D721Med (cell line): ENCODE measurements around the gene ATP1A2.
"Not testable (repeated sequence)": the region's sequence is repeated elsewhere in the genome, so short reads cannot be mapped to it uniquely, and the experiment has no call there.

Experiments
- DNase-seq: peaks from one replicate; pipeline ENCODE4 v3.0.0; 2011; ENCODE audit warnings: low spot score; ENCODE audit not compliant: insufficient read length
- FAIRE-seq: peaks from 2 replicates; lab custom pipeline; 2011; peaks lifted over from hg19 to GRCh38; lab: Jason Lieb, UNC
- TF ChIP-seq, protein P1 (sequence below): IDR thresholded peaks from 2 replicates; pipeline ENCODE4 v1.5.1; 2012; ENCODE audit warnings: mild to moderate bottlenecking, control low read depth; ENCODE audit not compliant: insufficient read depth; ENCODE audit errors: missing control alignments

Gene ATP1A2

DNA sequence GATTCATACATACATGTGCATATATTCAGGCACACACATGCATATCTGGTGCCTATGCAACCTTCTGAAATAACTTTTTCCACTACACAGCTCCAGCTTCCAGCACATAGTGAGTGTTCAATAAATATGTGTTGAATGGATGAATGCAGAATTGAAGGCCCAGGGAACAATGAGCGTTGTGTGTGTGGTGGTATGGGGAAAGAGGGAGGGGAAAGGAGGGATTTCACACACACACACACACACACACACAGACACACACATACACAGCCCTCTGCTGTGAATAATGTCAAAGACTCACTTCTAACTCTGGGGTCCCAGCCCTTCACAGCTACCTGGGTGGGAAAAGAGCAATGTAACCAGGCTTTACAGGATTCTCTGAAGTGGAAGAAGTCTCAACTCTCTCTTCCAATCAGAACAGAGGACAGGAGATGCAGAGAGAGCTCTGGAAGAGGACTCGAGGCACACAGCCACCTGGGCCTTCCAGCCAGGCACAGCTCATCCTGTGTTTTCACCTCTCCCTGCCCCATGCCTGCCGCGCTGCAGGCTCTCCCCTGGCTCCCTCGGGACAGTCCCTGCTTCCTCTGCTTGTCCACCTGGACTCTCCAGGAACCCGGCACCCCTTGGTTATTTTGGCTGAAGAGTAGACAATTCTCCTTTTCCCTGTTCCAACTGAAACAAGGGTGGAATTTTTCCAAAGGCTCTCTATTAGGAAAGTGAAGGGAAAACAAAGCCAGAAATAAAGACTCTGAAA, 11.7 kb upstream of the ATP1A2 start:
- DNase-seq (no peak), FAIRE-seq (no peak)
- TF ChIP-seq, protein P1, sequence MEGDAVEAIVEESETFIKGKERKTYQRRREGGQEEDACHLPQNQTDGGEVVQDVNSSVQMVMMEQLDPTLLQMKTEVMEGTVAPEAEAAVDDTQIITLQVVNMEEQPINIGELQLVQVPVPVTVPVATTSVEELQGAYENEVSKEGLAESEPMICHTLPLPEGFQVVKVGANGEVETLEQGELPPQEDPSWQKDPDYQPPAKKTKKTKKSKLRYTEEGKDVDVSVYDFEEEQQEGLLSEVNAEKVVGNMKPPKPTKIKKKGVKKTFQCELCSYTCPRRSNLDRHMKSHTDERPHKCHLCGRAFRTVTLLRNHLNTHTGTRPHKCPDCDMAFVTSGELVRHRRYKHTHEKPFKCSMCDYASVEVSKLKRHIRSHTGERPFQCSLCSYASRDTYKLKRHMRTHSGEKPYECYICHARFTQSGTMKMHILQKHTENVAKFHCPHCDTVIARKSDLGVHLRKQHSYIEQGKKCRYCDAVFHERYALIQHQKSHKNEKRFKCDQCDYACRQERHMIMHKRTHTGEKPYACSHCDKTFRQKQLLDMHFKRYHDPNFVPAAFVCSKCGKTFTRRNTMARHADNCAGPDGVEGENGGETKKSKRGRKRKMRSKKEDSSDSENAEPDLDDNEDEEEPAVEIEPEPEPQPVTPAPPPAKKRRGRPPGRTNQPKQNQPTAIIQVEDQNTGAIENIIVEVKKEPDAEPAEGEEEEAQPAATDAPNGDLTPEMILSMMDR: no peak

DNA sequence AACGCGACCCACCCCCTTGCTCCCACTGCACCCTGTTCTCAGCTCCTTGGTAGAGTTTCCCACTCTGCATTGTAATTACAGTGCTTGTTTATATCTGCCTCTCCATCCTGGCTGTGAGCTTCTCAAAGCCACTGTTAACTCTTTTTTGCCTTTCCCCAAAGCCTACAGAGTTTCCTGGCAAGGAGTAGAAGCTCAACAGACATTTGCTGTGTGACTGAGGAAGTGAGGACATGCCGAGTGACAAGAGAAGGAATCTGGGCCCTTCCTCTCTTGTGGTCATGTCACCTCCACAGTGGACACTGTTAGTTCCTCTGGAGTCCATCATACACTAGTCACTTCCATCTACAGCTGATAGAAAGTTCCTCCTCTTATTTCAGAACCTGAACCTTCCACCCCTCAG, 11.1 kb upstream of the ATP1A2 start:
- DNase-seq (no peak), FAIRE-seq (no peak)
- TF ChIP-seq, protein P1: no peak

DNA sequence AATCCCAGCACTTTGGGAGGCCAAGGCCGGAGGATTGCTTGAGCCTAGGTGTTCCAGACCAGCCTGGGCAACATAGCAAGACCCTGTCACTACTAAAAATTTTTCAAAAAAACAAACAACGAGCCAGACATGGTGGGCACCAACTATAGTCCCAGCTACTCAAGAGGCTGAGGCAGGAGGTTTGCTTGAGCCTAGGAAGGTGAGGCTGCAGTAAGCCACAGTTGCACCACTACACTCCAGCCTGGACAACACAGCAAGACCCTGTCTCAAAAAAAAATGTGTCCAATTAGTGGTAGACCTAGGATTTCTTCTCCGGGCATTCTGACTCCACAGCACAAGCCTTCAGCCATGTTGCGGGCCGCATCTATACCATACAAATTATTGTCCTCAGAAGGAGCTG, 10.4 kb upstream of the ATP1A2 start:
- FAIRE-seq (no peak), DNase-seq (no peak)
- TF ChIP-seq, protein P1: no peak

DNA sequence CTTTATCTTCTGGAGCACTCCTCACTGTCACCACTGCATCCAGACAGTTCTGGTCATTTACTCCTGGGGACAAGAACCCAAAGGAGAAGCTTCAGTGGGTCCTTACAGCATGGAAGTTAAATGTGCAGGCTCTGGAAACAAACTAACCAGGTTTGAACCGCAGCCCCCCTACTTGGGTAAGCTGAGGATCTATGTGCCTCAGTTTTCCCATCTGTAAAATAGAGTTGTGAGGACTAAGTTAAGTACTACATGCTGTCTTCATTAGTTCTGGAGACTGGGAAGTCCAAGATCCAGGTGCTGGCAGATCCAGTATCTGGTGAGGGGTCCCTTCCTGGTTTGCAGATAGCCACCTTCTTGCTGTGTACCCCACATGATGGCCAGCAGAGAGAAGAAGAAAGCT, 8.0 kb upstream of the ATP1A2 start:
- no peak for DNase-seq
- TF ChIP-seq, protein P1: no peak

DNA sequence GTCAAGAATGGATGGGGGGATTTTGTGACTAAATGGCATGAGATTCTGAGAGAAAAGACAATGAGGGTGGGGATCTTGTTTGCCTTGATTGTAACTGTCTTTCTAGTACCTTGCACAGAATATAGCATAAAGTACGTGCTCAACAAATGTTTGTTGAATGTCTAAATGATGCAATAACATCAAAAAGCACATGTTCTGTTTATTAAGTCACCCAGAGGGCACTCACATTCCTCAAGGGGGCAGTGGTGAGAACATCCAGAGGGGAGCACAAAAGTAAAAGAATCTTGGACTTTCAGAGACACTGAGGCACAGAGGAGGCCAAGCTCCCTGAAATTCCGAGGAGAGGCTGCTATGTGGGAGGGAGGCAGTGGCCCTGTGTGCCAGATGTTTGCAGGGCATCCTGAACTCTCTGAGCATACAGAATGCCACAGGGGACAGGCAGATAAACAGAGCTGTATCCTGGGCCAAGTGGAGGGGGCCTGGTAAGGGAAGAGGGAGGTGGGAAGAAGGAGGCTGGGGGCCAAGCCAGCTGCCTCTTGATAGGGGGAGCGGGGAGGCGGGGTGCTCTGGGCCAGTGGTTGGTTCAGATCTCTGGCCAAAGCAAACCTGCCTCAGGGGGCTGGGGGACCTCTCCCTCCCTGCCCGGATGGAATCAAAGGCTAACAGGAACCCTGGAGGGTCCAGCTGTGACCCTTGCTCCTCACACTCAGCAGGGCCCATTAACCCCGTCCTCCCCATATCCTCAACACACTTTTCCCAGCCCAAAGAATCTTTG, 6.5 kb upstream of the ATP1A2 start:
- DNase-seq: no peak

More for the DNA sequence above, 8.0 kb upstream of the ATP1A2 start:
- FAIRE-seq: no peak

DNA sequence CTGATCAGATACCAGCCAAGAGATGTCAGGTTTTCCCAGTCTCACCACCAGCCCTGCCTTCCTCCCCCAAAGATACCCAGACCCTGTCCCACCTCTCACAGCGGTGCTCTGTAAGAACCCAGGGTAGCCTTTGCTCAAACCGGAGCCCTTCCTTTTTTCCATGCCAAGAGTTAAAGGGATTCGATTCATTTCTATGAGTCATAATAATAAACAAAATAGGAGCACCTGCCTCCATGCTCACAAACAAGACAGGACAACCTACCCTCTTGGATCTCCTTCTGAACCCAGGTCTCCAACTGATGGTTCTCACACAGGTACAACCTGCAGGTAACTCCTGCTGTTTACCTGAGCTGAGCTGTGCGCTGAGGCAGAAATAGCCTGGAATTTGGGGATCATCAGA, 5.9 kb upstream of the ATP1A2 start:
- no peak for FAIRE-seq
- no peak for DNase-seq
- TF ChIP-seq, protein P1: no peak

More for the DNA sequence above, 6.5 kb upstream of the ATP1A2 start:
- FAIRE-seq: peak; percentile 56
- TF ChIP-seq, protein P1: peak; percentile 41

DNA sequence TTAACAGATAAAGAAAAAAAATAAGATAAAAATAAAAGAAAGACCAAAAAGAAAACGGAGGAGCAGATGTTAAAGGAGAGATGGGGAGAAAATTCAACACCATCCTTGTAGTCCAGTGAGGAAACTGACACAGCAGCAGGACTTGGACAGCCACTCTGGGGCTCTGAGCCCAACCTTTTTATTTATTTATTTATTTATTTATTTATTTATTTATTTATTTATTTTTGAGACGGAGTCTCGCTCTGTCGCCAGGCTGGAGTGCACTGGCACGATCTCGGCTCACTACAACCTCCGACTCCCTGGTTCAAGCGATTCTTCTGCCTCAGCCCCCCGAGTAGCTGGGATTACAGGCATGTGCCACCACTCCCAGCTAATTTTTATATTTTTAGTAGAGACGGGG, 4.1 kb upstream of the ATP1A2 start:
- not testable (repeated sequence) for DNase-seq, FAIRE-seq
